HG02798 (cell line): ENCODE measurements around the gene CLEC2L.

ENCODE experiments used
- ATAC-seq: cut with Tn5 transposase; IDR thresholded peaks from one replicate; pipeline ENCODE4 v1.9.1; 2021; ENCODE audit warnings: mild to moderate bottlenecking; ENCODE audit not compliant: unreplicated experiment, poor library complexity

Gene CLEC2L

GRCh38 chr7:139523199-139523941 lies at the start of gene CLEC2L:
CLEC2L (plus strand) TSS chr7:139523685; CDS start chr7:139523928, 243 bp downstream.
- ATAC-seq: no peak

- ATAC-seq: no peak
Observed at GRCh38 chr7:139476139-139476538, 47.3 kb upstream of the CLEC2L start.

- no peak for ATAC-seq
Observed at GRCh38 chr7:139476891-139477290, 46.6 kb upstream of the CLEC2L start.

DNA sequence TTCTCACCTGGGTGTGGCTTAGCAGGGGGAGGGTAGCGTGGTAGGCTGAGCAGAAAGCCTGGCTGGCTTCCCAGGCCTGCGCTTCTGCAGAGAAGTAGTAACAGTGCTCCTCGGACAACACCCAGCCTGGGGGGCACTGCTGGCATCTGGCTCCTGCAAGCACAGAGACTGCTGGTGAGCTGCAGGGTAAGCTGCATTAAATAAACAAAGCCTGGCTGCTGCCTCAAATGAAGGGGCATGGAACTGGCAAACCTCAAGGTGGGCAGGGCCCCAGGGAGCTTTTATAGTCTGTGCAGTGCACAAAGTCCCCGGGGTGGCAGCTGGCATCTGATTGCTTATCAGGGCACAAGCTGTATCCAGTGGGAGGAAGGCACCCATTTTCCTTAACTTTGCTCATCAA lies 43.9 kb upstream of the CLEC2L start:
- ATAC-seq: no peak

DNA sequence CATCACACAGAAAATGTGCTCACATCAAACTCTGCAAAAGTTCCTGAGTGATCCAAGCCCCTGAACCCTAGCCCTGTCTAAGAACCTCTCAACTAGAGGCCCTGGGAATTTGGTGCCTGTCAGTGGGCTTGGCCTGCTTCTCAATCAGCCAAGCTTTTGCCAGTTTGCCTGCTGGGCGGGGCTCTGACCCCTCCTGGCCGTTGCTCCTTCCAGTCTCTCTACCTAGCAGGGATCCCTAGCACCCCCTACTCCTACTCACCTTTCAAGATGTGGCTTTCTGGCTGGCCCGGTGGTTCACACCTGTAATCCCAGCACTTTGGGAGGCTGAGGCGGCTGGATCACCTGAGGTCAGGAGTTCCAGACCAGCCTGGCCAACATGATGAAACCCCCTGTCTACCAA lies 42.1 kb upstream of the CLEC2L start:
- ATAC-seq: no peak

DNA sequence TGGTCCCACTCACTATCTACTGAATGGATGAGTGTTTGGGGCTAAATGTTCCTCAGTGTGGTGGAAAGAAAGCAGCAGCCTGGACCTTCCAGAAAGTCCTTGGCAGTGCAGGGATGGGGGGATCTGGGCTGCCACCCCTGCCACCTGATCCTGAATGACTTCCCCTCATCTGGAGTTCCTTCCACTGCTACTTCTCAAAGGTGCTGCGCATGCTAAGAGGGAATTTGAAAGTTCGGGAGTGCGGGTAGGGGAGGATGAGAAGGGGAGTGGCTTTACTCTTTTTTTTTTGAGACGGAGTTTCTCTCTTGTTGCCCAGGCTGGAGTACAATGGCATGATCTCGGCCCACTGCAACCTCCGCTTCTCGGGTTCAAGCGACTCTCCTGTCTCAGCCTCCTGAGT lies 41.4 kb upstream of the CLEC2L start:
- no peak for ATAC-seq

DNA sequence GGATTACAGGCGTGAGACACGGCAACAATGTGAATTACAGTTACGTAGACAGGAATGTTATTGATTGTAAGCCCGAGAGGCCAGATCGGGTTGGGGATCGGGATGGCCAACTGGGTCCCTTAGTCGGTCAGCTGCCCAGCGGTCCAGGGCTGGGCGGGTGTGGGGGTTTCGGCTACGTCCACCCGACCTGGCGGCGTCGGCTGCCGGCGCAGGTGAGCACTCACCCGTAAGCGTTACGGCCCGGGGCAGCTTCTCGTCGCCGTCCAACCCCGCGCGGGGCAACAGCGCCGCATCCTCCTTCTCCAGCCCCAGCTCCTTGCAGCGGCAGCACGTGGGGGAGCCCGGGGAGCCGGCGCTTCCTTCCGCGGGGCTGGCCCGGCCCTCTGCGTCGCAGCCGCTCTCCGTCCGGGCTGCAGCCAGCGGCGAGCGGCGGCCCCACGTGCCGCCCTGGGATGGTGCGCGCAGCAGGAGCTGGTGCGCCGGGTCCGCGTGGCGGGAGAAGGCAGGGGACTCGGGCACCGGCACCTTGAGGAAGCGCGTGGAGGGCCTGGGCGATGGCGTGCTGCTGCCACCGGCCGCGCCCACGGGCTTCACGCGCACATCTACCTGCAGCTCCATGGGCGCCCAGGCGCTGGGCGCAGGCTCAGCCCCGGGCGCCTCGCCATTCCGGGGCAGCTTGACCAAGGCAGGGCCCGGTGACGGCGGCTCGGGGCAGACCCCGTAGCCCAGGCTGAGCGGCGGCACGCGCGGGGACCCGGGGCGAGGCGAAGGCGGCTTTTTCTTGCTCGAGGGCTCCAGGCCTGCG lies 40.6 kb upstream of the CLEC2L start:
- ATAC-seq: no peak

GRCh38 chr7:139487366-139488080 lies 36.0 kb upstream of the CLEC2L start:
- no peak for ATAC-seq

GRCh38 chr7:139488810-139489209 lies 34.7 kb upstream of the CLEC2L start:
- ATAC-seq: no peak

- ATAC-seq: no peak
Observed at GRCh38 chr7:139490130-139490529, 33.4 kb upstream of the CLEC2L start.

DNA sequence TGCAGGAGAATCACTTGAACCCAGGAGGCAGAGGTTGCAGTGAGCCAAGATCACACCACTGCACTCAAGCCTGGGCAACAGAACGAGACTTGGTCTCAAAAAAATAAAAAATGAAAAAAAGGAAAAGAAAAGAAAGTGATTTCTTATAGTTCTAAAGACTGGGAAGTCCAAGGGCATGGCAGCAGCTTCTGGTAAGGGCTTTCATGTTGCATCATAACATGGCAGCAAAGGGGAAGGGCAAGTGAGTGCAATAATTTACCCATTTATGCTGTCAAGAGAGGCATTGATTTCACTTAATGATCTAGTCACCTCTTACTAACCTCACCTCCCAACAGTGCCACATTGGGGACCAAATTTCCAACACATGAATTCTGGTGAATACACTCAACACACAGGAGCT lies 31.2 kb upstream of the CLEC2L start:
- ATAC-seq: no peak

DNA sequence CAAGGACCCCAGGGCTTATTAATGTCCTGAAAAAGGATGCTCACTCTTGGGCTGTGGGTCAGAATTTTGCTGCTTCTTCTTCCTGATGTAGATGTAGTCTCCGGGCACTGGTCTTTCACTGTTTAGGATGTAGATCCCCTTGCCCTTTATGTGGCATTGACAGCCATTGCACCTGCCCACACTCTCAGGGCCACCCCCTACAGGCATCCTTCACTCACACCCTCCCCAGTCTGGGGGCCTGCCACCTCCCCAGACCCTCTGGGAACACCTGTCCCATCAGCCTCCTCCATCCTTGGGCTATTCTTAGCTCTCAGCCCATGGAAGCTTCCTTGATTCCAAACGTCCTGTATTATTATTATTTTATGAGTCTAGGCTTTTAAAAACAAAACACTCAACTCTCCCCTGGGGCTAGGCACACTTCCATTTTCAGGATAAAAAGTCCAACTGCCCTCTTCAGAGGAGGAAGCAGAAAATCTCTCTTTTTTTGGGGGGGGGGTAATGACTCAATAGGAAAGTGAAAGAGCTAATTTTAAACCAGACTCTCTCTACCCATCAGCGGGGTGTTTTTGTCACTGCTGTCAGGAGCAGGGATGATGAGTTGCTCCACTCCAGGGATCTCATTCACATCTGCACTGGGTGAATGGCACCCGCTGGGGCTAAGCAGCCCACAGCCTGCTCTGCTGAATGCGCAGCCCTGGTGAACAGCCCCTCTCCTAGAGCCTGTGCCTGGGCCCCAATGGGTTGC lies 28.5 kb upstream of the CLEC2L start:
- peak; percentile 72 for ATAC-seq

DNA sequence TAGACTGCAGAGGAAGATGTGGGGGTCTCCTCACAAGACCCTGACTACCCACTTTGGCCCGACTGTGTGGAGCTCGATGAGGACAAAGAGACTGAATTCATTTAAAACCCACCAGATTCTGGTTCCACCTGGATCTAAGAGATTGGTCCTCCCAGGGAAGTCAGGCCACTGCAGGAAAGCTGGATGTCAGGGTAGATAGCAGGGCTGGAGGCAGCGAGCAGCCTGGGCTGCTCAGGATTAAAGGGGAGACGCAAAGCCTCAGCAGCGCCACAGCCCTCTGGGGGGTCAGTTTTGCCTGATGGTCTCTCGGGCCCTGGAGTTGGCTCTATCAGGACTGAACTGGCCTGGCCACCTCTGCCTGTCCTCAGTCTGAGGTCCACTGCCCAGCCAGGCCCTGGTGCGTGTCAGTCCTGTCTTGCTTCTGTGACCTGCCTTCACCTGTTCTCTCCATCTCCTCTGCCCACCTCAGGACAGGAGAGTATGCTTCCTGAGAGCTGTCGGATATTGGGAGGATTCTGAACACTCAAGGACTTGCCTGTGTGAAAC lies 27.8 kb upstream of the CLEC2L start:
- ATAC-seq: no peak

DNA sequence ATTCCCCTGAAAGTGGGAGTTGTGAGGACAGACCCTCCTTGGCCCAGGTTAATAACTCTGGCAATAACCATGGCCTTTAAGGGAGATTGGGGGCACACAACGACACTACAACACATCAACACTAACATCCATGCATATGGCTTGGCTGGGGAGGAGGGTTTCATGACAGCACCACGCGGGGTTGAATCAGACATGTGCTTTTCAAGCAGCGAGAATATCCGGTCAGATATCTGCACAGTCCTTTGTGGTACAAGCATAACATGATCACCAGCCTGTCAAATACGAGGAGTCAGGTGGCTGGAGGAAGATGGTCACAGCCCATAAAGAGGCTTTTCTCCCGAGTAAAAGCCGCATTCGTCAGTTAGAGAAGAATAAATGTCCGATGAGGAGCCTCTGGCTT lies 27.0 kb upstream of the CLEC2L start:
- no peak for ATAC-seq

GRCh38 chr7:139500770-139501138 lies 22.7 kb upstream of the CLEC2L start:
- no peak for ATAC-seq

DNA sequence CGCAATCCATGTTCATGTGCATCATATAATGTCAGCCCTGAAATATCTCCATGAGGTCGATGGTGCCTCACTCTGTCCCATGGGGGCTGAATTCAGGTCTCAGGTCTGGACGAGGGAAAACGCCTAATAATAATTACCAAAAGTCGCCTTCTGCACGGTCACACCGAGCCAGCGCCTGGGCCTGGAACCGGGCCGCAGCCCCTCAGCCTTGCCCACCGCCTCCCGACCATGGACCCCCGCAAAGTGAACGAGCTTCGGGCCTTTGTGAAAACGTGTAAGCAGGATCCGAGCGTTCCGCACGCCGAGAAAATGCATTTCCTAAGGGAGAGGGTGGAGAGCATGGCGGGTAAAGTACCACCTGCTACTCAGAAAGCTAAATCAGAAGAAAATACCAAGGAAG lies 21.3 kb upstream of the CLEC2L start:
- no peak for ATAC-seq

DNA sequence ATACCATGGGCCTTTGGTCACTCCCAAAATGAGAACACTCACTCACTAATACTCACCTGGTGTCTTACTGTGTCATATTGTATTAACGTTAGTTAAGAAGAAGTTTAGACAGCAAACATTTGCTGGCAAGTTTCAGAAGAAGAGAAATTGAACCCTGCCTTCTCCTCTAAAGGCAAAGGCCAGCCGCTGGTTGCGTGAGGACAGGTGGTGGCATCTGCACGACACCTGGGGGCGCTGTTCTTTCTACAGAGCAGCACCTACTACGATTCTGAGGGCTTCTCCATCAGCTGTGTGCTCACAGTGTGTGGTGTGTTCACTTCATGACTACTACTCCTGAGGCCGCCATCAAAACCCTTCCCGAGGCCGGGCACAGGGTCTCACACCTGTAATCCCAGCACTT lies 17.9 kb upstream of the CLEC2L start:
- ATAC-seq: no peak

DNA sequence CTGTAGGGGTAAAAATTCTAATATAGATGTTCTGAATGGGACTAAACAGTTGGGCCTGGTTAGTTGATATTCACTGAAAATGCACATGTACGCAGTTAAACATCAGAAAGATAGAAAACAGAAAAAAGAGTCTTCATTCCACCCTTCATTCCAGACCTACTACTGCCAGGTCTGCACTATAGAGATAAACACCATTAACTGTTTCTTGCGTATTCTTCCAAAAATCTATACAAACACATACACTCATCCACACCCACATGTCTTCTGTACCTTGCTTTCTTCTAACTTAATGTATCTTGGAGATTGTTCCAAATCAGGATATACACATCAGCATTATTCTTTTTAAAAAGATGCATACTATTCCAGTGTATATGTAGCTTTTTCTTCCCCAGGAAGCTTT lies 13.9 kb upstream of the CLEC2L start:
- no peak for ATAC-seq

DNA sequence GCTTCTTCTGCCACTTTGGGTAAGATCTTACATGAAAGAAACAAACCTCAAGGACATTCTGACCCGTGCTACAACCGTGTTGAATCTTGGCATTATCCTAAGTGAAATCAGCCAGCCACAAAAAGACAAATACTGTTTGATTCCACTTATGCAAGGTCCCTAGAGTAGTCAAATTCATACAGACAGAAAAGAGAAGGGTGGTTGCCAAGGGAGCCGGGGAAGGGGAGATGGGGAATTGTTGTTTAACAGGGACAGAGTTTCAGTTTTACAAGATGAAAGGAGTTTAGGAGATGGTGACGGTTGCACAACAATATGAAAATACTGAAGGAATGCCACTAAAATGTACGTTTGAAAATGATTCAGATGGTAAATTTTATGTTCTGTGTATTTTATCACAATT lies 12.2 kb upstream of the CLEC2L start:
- no peak for ATAC-seq

DNA sequence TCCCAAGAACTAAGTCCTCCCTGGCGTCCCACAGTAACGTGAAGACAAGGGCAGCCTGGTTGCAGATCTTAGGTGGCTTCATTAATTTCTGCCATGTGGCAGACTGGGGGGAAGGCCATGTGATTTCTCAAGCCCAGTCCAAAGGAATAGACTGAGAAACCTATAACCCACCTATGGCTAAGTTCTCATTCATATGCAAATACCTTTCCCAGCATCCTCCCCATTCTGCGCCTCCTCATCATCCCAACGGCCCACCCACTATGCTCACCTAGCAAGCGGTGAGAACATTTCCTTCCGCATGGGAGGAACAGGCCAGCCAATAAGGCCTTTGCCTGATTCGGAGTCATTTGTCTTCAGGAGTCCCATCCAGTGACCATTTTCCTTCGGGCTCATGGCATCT lies 8.2 kb upstream of the CLEC2L start:
- no peak for ATAC-seq
